Right lobe of liver (tissue), 6 donors: ENCODE results near the gene ARHGAP4. TPM values are rescaled to one million over a fixed set of nuclear protein-coding genes. Genes with fewer than 3 reads are reported as not detected.

Experiments
- ATAC-seq, 4 donors: fragments of 200-7000 bp; cut with Tn5 transposase; one replicate each; pipeline ENCODE4 v1.9.1; 2020; ENCODE audit warnings: mild to moderate bottlenecking in 4 of 4, moderate library complexity in 4 of 4
- DNase-seq, 3 donors: peaks; one replicate each; pipeline ENCODE4 v3.0.0-alpha.2; 2020
- H3K27ac ChIP-seq, 3 donors: fragments of 200-600 bp; one replicate each; pipeline ENCODE4 v1.8.0; 2022
- H3K27me3 ChIP-seq, 2 donors: fragments of 200-600 bp; one replicate each; pipeline ENCODE4 v1.8.0; 2022
- H3K36me3 ChIP-seq, 4 donors: fragments of 200-600 bp; sonication (generic) in 1 of 4; one replicate each; pipeline versions ENCODE4 v1.5.1 to v1.8.0; 2017 to 2022; ENCODE audit warnings: control low read depth in 1 of 4
- H3K4me1 ChIP-seq, 4 donors: fragments of 200-600 bp; sonication (generic) in 1 of 4; one replicate each; pipeline versions ENCODE4 v1.5.1 to v1.8.0; 2017 to 2022; ENCODE audit warnings: control low read depth in 1 of 4
- H3K4me3 ChIP-seq, 3 donors: fragments of 200-600 bp; one replicate each; pipeline ENCODE4 v1.8.0; 2022
- H3K9me3 ChIP-seq, 4 donors: fragments of 200-600 bp; sonication (generic) in 1 of 4; one replicate each; pipeline versions ENCODE4 v1.5.1 to v1.8.0; 2017 to 2022; ENCODE audit warnings: control low read depth in 1 of 4
- POLR2A ChIP-seq: fragments of 450-650 bp; IDR thresholded peaks from one replicate; pipeline ENCODE4 v1.6.1; 2017; ENCODE audit warnings: antibody characterized with exemption, mild to moderate bottlenecking
- WGBS: methylation state at CpG from one replicate; pipeline ENCODE4 v1.1.6; 2018; ENCODE audit warnings: low coverage, low lambda C conversion rate; ENCODE audit not compliant: insufficient coverage; ENCODE audit errors: missing lambda C conversion rate; 5-methylcytosine and 5-hydroxymethylcytosine counted together
- intact Hi-C, 2 donors: fragments of 100-400 bp; cut with DNase I; formaldehyde crosslinking; loops; one replicate each; pipeline versions ENCODE4 v1.11.2 to v1.14.1; 2022
- long read RNA-seq: library from polyadenylated mRNA; unstranded; transcript quantifications from one replicate; pipeline ENCODE4 v2.0.0, GENCODE V29; 2019
- total RNA-seq, 6 experiments: library from RNA; depleted of rRNA in 2 of 6; stranded (reverse); fragments of >200 nt in 2 of 6; fragmentation: NEBNext Ultra II Directional in 3 of 6; extraction: Animal tissue kit (Norgen Biotek cat#: 25700) in 3 of 6; gene quantifications; one replicate each; pipeline versions ENCODE4 v1.1.0 to v1.2.4, GENCODE V29; 2016 to 2023
- TF ChIP-seq, protein P1 (sequence below), 4 donors: fragments of 200-600 bp in 3 of 4; fragments of 450-650 bp in 1 of 4; IDR thresholded peaks; one replicate each; pipeline versions ENCODE4 v1.5.1 to v1.8.0; 2016 to 2022; ENCODE audit warnings: antibody characterized with exemption in 4 of 4, mild to moderate bottlenecking in 2 of 4
- donor health status: DM: no; HTN: yes; CAD: no.
- donor health status: DM: no; HTN: no; CAD: no.
- donor health status: DM: no; HTN: no; CAD: no.
- donor health status: DM: no; HTN: yes; CAD: no.
- donor health status: DM: no; HTN: yes; CAD: no.

The ARHGAP4 gene
- 10 to 100 TPM in 2 of 6 experiments, 1 to 10 TPM in 4; 5.5 to 11.9 (median 8.7) TPM for total RNA-seq
- long read RNA-seq, partial matches to known transcripts = 1 of 1 reads
- long read RNA-seq, other reads (novel, unspliced or antisense) = 0 of 1 reads

DNA sequence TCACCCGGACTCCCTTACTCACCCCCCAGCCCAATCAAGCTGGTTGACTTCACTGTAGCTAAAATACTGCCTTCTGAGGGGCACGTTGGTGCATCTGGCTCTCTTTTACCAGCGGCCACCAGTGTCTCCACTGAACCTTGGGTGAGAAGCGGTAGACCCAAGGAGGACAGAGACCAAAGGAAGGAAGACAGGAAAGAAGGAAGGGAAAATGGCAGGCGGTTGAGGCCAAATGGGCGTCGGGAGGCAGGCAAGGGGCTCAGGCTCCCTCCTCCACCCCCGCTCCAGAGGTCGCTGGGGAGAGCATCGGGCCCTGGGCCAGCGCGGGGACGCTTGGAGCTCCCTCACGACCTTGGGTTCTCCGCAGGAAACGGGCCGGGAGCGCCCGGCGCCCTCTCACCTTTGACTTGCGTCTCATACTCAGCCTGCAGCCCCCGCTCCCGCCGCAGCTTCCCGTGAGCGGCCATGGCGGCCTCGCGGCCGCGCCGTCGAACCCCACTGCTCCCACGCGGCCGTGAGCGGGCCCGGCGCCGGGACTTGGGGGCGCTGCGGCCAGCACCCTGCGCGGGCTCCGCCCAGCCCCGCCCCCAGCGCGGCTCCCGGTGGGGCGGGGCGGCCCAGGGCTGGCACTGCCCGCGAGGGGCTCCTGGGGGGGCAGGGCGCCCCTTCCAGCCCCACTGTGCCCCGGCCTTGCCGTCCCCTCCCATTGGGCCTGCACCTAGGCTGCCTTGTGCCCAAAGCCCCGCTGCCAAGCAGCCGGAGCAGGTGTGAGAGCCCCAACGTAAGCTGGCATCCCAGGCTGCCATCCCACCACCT is at the start of gene ARHGAP4:
Gene ARHGAP4 (minus strand): TSS at position 526 of the 813 bp plus-strand sequence. CDS start 62 bp downstream, at position 464.
- intact Hi-C loops = no loop called here
- ATAC-seq = no peak

DNA sequence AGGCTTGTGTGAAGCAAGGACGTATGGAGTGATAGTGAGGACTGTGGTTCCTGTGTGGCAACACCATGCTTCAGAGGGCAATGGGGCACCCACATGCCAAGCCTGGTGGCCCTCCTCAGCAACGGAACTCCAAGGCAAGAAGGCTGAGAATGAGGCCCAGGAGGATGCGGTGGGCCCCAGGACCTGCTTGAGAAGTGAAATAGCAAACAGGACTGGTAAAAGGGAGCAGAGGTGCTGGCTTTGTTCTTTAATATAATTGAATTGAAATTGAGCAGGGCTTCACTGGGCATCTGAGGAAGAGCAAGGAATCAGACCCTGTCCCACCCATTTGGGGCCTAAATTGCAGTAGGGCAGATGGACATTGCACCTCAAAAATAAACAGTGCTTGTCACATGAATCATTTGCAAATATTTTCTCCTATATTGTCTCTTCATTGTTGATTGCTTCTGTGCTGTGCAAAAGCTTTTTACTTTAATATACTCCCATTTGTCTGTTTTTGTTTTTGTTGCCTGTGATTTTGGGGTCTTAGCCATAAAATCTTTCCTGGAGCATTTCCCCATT is 48.7 kb upstream of the ARHGAP4 start:
- H3K27ac ChIP-seq = peak overlapping the region; percentile 98 to 99 (median 98)
- no peak for ATAC-seq
- H3K27me3 ChIP-seq = no peaks in the 10 kb centered on the region
- no peaks in the 10 kb centered on the region for H3K9me3 ChIP-seq
- no peak for TF ChIP-seq POLR2A
- TF ChIP-seq, protein P1, sequence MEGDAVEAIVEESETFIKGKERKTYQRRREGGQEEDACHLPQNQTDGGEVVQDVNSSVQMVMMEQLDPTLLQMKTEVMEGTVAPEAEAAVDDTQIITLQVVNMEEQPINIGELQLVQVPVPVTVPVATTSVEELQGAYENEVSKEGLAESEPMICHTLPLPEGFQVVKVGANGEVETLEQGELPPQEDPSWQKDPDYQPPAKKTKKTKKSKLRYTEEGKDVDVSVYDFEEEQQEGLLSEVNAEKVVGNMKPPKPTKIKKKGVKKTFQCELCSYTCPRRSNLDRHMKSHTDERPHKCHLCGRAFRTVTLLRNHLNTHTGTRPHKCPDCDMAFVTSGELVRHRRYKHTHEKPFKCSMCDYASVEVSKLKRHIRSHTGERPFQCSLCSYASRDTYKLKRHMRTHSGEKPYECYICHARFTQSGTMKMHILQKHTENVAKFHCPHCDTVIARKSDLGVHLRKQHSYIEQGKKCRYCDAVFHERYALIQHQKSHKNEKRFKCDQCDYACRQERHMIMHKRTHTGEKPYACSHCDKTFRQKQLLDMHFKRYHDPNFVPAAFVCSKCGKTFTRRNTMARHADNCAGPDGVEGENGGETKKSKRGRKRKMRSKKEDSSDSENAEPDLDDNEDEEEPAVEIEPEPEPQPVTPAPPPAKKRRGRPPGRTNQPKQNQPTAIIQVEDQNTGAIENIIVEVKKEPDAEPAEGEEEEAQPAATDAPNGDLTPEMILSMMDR (IDR thresholded peaks at IDR 0.05) = no peak
- WGBS = 7% methylated on average over 2 of the region's 3 CpGs
- intact Hi-C loops = no loop called here
- no peak for DNase-seq
- peaks cover 0 to 24% (median 2%) of the 10 kb centered on the region in 4 donors for H3K4me1 ChIP-seq
- no peak overlapping the region for H3K4me3 ChIP-seq
- no peaks in the 10 kb centered on the region for H3K36me3 ChIP-seq

More for the DNA sequence above, at the start of gene ARHGAP4:
- 34% methylated on average over 10 of the region's 59 CpGs for WGBS
- Histone ChIP-seq H3K27me3 (no peaks in the 10 kb centered on the region), H3K4me1 (peaks cover 0 to 9% (median 4%) of the 10 kb centered on the region in 4 donors), H3K36me3 (no peaks in the 10 kb centered on the region), H3K4me3 (peak within 1 kb of the TSS in 2 of 3 donors; percentile 24 to 42), H3K27ac (peak within 1 kb of the TSS; percentile 44 to 84 (median 84)), H3K9me3 (no peaks in the 10 kb centered on the region)
- peak in 1 of 3 donors; percentile 36 for DNase-seq
- no peak for TF ChIP-seq POLR2A
- TF ChIP-seq, protein P1 (IDR thresholded peaks at IDR 0.05) = no peak

DNA sequence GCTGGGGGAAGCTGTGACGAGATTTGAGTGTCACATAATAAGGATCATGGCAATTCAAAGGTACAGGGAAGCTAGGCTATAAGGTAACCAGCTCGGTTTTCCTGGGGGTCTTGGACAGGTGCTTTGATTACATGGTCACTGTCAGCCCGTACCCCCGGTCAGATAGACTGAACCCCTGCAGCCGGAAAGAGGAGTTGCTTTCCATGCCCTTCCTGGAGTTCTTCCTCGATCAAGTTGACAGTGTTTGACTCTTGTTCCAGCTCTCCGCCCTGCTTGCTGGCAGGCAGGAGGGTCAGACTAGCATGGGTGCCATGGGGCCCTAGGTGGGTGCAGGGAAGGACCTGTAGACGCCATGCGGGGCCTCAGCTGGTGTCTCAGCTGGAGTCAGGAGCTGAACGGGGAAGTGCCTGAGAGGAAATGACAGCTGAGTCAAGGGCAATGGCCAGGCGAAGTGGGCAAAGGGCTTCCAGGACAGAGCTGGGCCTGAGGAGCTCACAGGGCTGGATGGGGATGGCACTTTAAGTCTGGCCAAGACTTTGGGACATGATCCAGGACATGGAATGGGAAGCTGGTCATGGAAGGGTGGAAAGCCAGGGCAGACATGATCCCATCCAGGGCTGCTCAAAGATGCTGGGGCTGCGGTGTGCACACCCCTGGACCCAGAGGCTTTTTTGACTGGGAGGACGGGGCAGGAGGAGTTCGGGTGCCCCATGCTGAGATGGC is 48.1 kb upstream of the ARHGAP4 start:
- Histone ChIP-seq H3K27me3 (no peaks in the 10 kb centered on the region), H3K4me1 (peaks cover 0 to 31% (median 2%) of the 10 kb centered on the region in 4 donors), H3K27ac (peak overlapping the region; percentile 98 to 99 (median 98)), H3K36me3 (no peaks in the 10 kb centered on the region), H3K9me3 (no peaks in the 10 kb centered on the region), H3K4me3 (peak overlapping the region in 1 of 3 donors; percentile 95)
- ATAC-seq = peak in 1 of 4 donors; percentile 1
- DNase-seq = no peak
- intact Hi-C loops = no loop called here
- no peak for TF ChIP-seq POLR2A
- TF ChIP-seq, protein P1 (IDR thresholded peaks at IDR 0.05) = no peak
- WGBS = 60% methylated on average over 2 of the region's 14 CpGs

DNA sequence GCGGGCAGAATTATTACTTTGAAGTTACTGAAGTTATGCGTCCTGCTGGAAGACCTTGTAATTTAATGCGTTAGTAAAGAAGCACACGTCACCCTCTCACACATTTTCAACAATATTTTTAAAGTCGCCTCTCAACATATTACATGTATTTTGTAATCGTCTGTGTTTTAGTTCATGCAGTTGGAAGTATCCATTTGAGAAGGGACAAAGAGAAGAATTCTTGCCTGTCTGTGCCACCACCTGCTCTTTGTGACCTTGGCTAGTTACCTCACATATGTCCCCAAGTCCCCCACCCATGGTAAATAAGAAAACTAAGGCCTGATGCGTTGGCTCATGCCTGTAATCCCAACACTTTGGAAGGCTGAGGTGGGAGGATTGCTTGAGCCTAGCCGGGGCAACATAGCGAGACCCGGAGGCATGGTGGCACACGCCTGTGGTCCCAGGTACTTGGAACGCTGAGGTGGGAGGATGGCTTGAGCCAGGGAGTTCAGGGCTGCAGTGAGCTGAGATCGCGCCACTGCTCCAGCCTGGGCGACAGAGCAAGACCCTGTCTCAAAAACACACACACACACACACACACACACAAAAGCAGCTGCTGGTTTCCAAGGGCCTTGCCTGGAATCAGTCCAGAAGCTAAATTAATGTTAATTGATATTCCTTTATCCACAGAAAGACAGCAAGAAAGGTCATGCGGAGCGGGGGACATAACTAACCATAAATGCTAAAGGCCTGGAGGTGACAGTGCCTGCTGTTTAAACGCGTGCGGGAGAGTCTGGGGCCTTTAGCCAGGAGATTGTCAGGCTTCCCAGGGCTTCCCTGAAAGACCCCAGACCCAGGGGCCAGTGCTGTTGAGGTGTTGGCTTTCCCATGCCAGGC is 47.3 kb upstream of the ARHGAP4 start:
- no peaks in the 10 kb centered on the region for H3K36me3 ChIP-seq
- no peak for ATAC-seq
- H3K27ac ChIP-seq = peak overlapping the region; percentile 98 to 99 (median 98)
- TF ChIP-seq POLR2A = no peak
- TF ChIP-seq, protein P1 (IDR thresholded peaks at IDR 0.05) = no peak
- H3K9me3 ChIP-seq = no peaks in the 10 kb centered on the region
- H3K27me3 ChIP-seq = no peaks in the 10 kb centered on the region
- H3K4me1 ChIP-seq = peaks cover 0 to 38% (median 2%) of the 10 kb centered on the region in 4 donors
- intact Hi-C loops = no loop called here
- 49% methylated on average over 18 of the region's 20 CpGs for WGBS
- H3K4me3 ChIP-seq = peak overlapping the region; percentile 38 to 95 (median 53)
- DNase-seq = no peak
